ENCODE results near the gene MOSMO.

DNA sequence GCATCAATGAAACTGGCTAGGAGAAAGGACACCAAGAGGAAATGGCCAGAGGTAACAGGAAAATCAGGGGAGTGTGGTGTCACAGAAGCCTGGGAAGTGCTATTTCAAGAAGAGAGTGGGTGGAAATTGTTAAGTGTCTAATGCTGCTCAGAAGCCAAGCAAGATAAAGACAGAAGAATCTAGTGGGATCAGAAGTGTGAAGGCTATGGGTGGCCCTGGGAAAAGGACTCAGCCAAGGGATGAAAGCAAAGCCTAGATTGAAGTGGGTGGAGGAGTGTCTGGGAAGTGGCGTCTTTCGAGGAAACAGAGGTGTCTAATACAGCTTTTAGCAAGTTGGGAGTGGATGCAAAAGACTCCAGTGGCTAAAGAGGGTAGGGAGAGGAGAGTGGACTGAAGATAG is 20.4 kb upstream of the MOSMO start:
- TF ChIP-seq, protein P1, sequence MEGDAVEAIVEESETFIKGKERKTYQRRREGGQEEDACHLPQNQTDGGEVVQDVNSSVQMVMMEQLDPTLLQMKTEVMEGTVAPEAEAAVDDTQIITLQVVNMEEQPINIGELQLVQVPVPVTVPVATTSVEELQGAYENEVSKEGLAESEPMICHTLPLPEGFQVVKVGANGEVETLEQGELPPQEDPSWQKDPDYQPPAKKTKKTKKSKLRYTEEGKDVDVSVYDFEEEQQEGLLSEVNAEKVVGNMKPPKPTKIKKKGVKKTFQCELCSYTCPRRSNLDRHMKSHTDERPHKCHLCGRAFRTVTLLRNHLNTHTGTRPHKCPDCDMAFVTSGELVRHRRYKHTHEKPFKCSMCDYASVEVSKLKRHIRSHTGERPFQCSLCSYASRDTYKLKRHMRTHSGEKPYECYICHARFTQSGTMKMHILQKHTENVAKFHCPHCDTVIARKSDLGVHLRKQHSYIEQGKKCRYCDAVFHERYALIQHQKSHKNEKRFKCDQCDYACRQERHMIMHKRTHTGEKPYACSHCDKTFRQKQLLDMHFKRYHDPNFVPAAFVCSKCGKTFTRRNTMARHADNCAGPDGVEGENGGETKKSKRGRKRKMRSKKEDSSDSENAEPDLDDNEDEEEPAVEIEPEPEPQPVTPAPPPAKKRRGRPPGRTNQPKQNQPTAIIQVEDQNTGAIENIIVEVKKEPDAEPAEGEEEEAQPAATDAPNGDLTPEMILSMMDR (IDR thresholded peaks at IDR 0.05; ENCODE audit: insufficient read depth, low read length), result no peak
- no peak for TF ChIP-seq POLR2AphosphoS5 (IDR thresholded peaks at IDR 0.05; ENCODE audit: low read depth)
- TF ChIP-seq, protein P2, sequence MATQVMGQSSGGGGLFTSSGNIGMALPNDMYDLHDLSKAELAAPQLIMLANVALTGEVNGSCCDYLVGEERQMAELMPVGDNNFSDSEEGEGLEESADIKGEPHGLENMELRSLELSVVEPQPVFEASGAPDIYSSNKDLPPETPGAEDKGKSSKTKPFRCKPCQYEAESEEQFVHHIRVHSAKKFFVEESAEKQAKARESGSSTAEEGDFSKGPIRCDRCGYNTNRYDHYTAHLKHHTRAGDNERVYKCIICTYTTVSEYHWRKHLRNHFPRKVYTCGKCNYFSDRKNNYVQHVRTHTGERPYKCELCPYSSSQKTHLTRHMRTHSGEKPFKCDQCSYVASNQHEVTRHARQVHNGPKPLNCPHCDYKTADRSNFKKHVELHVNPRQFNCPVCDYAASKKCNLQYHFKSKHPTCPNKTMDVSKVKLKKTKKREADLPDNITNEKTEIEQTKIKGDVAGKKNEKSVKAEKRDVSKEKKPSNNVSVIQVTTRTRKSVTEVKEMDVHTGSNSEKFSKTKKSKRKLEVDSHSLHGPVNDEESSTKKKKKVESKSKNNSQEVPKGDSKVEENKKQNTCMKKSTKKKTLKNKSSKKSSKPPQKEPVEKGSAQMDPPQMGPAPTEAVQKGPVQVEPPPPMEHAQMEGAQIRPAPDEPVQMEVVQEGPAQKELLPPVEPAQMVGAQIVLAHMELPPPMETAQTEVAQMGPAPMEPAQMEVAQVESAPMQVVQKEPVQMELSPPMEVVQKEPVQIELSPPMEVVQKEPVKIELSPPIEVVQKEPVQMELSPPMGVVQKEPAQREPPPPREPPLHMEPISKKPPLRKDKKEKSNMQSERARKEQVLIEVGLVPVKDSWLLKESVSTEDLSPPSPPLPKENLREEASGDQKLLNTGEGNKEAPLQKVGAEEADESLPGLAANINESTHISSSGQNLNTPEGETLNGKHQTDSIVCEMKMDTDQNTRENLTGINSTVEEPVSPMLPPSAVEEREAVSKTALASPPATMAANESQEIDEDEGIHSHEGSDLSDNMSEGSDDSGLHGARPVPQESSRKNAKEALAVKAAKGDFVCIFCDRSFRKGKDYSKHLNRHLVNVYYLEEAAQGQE (IDR thresholded peaks at IDR 0.05; ENCODE audit: insufficient replicate concordance, low read depth), result no peak
- TF ChIP-seq SPI1 (IDR thresholded peaks at IDR 0.05; ENCODE audit: borderline replicate concordance, low read depth), result no peak
- TF ChIP-seq GABPA (IDR thresholded peaks at IDR 0.05; ENCODE audit: low read depth), result no peak

Measured in HL-60 (cell line).